Prostate gland (tissue), 2 donors: ENCODE measurements around the gene RBM15B. TPM values are rescaled to one million over a fixed set of nuclear protein-coding genes. Genes with fewer than 3 reads are reported as not detected.

ENCODE experiments used
- DNase-seq: peaks from one replicate; pipeline ENCODE4 v3.0.0-alpha.2; 2019; ENCODE audit warnings: low spot score
- H3K27ac ChIP-seq, 2 donors: fragments of 200-600 bp; sonication (generic); 2 replicates each; pipeline ENCODE4 v1.5.1; 2017 to 2019
- H3K27me3 ChIP-seq: fragments of 200-600 bp; sonication (generic); replicated peaks from 2 replicates; pipeline ENCODE4 v1.5.1; 2019; ENCODE audit not compliant: insufficient read depth
- H3K36me3 ChIP-seq, 2 donors: fragments of 200-600 bp; sonication (generic); 1 replicate in 1 of 2; 2 replicates in 1 of 2; pipeline versions ENCODE4 v1.5.1 to v1.8.1; 2017 to 2019
- H3K4me1 ChIP-seq: fragments of 200-600 bp; sonication (generic); replicated peaks from 2 replicates; pipeline ENCODE4 v1.5.1; 2019
- H3K4me3 ChIP-seq, 2 donors: fragments of 200-600 bp; sonication (generic); 2 replicates each; pipeline ENCODE4 v1.5.1; 2017 to 2019
- H3K9me3 ChIP-seq: fragments of 200-600 bp; sonication (generic); 2 replicates; pipeline ENCODE4 v1.5.1; 2017
- CTCF ChIP-seq, 4 experiments: fragments of 200-600 bp in 2 of 4; fragments of 450-650 bp in 2 of 4; sonication (generic) in 2 of 4; IDR thresholded peaks; 1 replicate in 3 of 4; 2 replicates in 1 of 4; pipeline ENCODE4 v1.5.1; 2016 to 2019; ENCODE audit warnings: antibody characterized with exemption in 4 of 4, mild to moderate bottlenecking in 2 of 4, moderate library complexity in 2 of 4
- POLR2A ChIP-seq: fragments of 450-650 bp; IDR thresholded peaks from one replicate; pipeline ENCODE4 v1.6.1; 2016; ENCODE audit warnings: antibody characterized with exemption, mild to moderate bottlenecking
- POLR2AphosphoS5 ChIP-seq: sonication (generic); formaldehyde crosslinking; IDR thresholded peaks from one replicate; pipeline ENCODE4 v1.6.1; 2017; ENCODE audit warnings: antibody characterized with exemption
- WGBS: methylation state at CpG from one replicate; pipeline ENCODE4 v1.1.5; 2018; 5-methylcytosine and 5-hydroxymethylcytosine counted together
- intact Hi-C: fragments of 100-400 bp; cut with DNase I; formaldehyde crosslinking; loops from one replicate; pipeline ENCODE4 v1.14.2; 2022
- total RNA-seq, 2 donors: library from RNA; depleted of rRNA; stranded (reverse); fragments of >200 nt; gene quantifications; one replicate each; pipeline ENCODE4 v1.1.0, GENCODE V29; 2016

RBM15B gene
- total RNA-seq, 2 donors from 2014 or later, result 34.1 to 40.1 TPM

GRCh38 chr3:51388286-51389029 lies 2.6 kb upstream of the RBM15B start:
- WGBS, result 45% methylated on average over 6 of the region's 6 CpGs
- Histone ChIP-seq H3K27me3 (no peaks in the 10 kb centered on the region), H3K4me1 (peaks cover 33% of the 10 kb centered on the region), H3K4me3 (no peak overlapping the region), H3K9me3 (no peaks in the 10 kb centered on the region), H3K36me3 (no peaks in the 10 kb centered on the region), H3K27ac (peak overlapping the region in 1 of 2 donors; percentile 91)
- TF ChIP-seq CTCF (IDR thresholded peaks at IDR 0.05) (peak in 3 of 4 experiments; percentile 28 to 66 (median 60)), POLR2AphosphoS5 (peak; percentile 81), POLR2A (no peak)
- peak; percentile 79 for DNase-seq
- intact Hi-C loops, result loop anchor here (5.0 to 10.0 kb wide), 3 partner anchors 771 to 1034 kb away; partner anchors contain the start of genes C3orf18, CYB561D2, HEMK1 and MAPKAPK3

- Histone ChIP-seq H3K27me3 (no peaks in the 10 kb centered on the region), H3K36me3 (no peaks in the 10 kb centered on the region), H3K4me3 (no peak overlapping the region), H3K4me1 (peaks cover 38% of the 10 kb centered on the region), H3K27ac (no peak overlapping the region), H3K9me3 (no peaks in the 10 kb centered on the region)
- intact Hi-C loops, result loop anchor here (5.0 to 10.0 kb wide), 4 partner anchors 113 to 1035 kb away; partner anchors contain the start of genes C3orf18, CYB561D2, DCAF1 and HEMK1
- 57% methylated on average over 6 of the region's 6 CpGs for WGBS
- TF ChIP-seq CTCF (IDR thresholded peaks at IDR 0.05) (peak; percentile 22 to 55 (median 43)), POLR2AphosphoS5 (no peak), POLR2A (no peak)
- DNase-seq, result no peak
Observed at GRCh38 chr3:51389423-51390183, 1.5 kb upstream of the RBM15B start.

- H3K27me3 ChIP-seq, result no peaks in the 10 kb centered on the region
- 37% methylated on average over 29 of the region's 29 CpGs for WGBS
- peaks cover 41% of the 10 kb centered on the region for H3K4me1 ChIP-seq
- intact Hi-C loops, result loop anchor here (5.0 kb wide), 1 partner anchor 112 kb away; the partner anchor contains the start of gene DCAF1
- peak overlapping the region; percentile 74 to 88 for H3K4me3 ChIP-seq
- no peak for DNase-seq
- no peaks in the 10 kb centered on the region for H3K9me3 ChIP-seq
- no peaks in the 10 kb centered on the region for H3K36me3 ChIP-seq
- TF ChIP-seq CTCF (IDR thresholded peaks at IDR 0.05), result peak in 1 of 4 experiments; percentile 77
- no peak for TF ChIP-seq POLR2AphosphoS5
- TF ChIP-seq POLR2A, result no peak
- peak overlapping the region; percentile 56 to 90 for H3K27ac ChIP-seq
Observed at GRCh38 chr3:51390246-51391074, 625 bp upstream of the RBM15B start.

GRCh38 chr3:51391566-51392354 lies 675 bp downstream of the RBM15B start:
- Histone ChIP-seq H3K36me3 (no peaks in the 10 kb centered on the region), H3K9me3 (no peaks in the 10 kb centered on the region), H3K4me1 (peaks cover 38% of the 10 kb centered on the region), H3K27ac (peak overlapping the region; percentile 67 to 90), H3K4me3 (peak overlapping the region; percentile 74 to 88), H3K27me3 (no peaks in the 10 kb centered on the region)
- 15% methylated on average over 36 of the region's 115 CpGs for WGBS
- intact Hi-C loops, result loop anchor here (5.0 kb wide), 1 partner anchor 111 kb away; the partner anchor contains the start of gene DCAF1
- TF ChIP-seq CTCF (IDR thresholded peaks at IDR 0.05) (no peak), POLR2AphosphoS5 (no peak), POLR2A (no peak)
- DNase-seq, result no peak
